Measurements from ENCODE around the gene COX4I1.

Gene COX4I1

GRCh38 chr16:85850344-85850880, 50.9 kb downstream of the COX4I1 start:
- ATAC-seq (ENCODE audit: insufficient read depth, low read depth) (no peak), DNase-seq (no peak)
- H2AFZ ChIP-seq (ENCODE audit: low read depth, low read length), result no peak overlapping the region
- no peak overlapping the region for H3K9ac ChIP-seq (ENCODE audit: low read depth, low read length)
- no peak overlapping the region for H3K4me2 ChIP-seq (ENCODE audit: insufficient read depth, low read length)
- TF ChIP-seq EZH2 (IDR thresholded peaks at IDR 0.05; ENCODE audit: borderline replicate concordance, low read depth, low read length, severe bottlenecking) (no peak), CTCF (IDR thresholded peaks at IDR 0.05; ENCODE audit: borderline replicate concordance, extremely low read depth, low read length, poor library complexity, severe bottlenecking) (no peak)
- no peaks in the 10 kb centered on the region for H3K36me3 ChIP-seq (ENCODE audit: insufficient read depth, low read length)
- H3K9me3 ChIP-seq (ENCODE audit: insufficient read depth, low read length, severe bottlenecking), result no peaks in the 10 kb centered on the region
- H3K4me1 ChIP-seq (ENCODE audit: insufficient read depth, low read length), result no peaks in the 10 kb centered on the region
- H3K27ac ChIP-seq (ENCODE audit: low read length), result no peak overlapping the region
- H3K4me3 ChIP-seq (ENCODE audit: low read depth in 1 of 2, low read length in 2 of 2), result no peak overlapping the region
- H4K20me1 ChIP-seq (ENCODE audit: insufficient read depth, low read length), result no peaks in the 10 kb centered on the region
- H3K27me3 ChIP-seq (ENCODE audit: insufficient read depth, low read length, poor library complexity), result peaks cover 6% of the 10 kb centered on the region
- no peaks in the 10 kb centered on the region for H3K79me2 ChIP-seq (ENCODE audit: insufficient read depth, low read length)

GRCh38 chr16:85851034-85851785, 51.7 kb downstream of the COX4I1 start:
- Histone ChIP-seq H3K27me3 (ENCODE audit: insufficient read depth, low read length, poor library complexity) (peaks cover 6% of the 10 kb centered on the region), H2AFZ (ENCODE audit: low read depth, low read length) (no peak overlapping the region), H3K4me2 (ENCODE audit: insufficient read depth, low read length) (no peak overlapping the region), H3K4me1 (ENCODE audit: insufficient read depth, low read length) (no peaks in the 10 kb centered on the region), H3K9me3 (ENCODE audit: insufficient read depth, low read length, severe bottlenecking) (no peaks in the 10 kb centered on the region), H3K4me3 (ENCODE audit: low read depth in 1 of 2, low read length in 2 of 2) (no peak overlapping the region), H3K79me2 (ENCODE audit: insufficient read depth, low read length) (no peaks in the 10 kb centered on the region), H3K36me3 (ENCODE audit: insufficient read depth, low read length) (no peaks in the 10 kb centered on the region), H4K20me1 (ENCODE audit: insufficient read depth, low read length) (no peaks in the 10 kb centered on the region), H3K27ac (ENCODE audit: low read length) (no peak overlapping the region), H3K9ac (ENCODE audit: low read depth, low read length) (no peak overlapping the region)
- TF ChIP-seq CTCF (IDR thresholded peaks at IDR 0.05; ENCODE audit: borderline replicate concordance, extremely low read depth, low read length, poor library complexity, severe bottlenecking) (no peak), EZH2 (IDR thresholded peaks at IDR 0.05; ENCODE audit: borderline replicate concordance, low read depth, low read length, severe bottlenecking) (no peak)
- DNase-seq (no peak), ATAC-seq (ENCODE audit: insufficient read depth, low read depth) (no peak)

GRCh38 chr16:85853547-85854545, 54.4 kb downstream of the COX4I1 start:
- Histone ChIP-seq H3K9ac (ENCODE audit: low read depth, low read length) (no peak overlapping the region), H3K4me2 (ENCODE audit: insufficient read depth, low read length) (no peak overlapping the region), H3K4me3 (ENCODE audit: low read depth in 1 of 2, low read length in 2 of 2) (no peak overlapping the region), H3K9me3 (ENCODE audit: insufficient read depth, low read length, severe bottlenecking) (no peaks in the 10 kb centered on the region), H3K36me3 (ENCODE audit: insufficient read depth, low read length) (no peaks in the 10 kb centered on the region), H2AFZ (ENCODE audit: low read depth, low read length) (no peak overlapping the region), H3K27ac (ENCODE audit: low read length) (no peak overlapping the region), H3K27me3 (ENCODE audit: insufficient read depth, low read length, poor library complexity) (peaks cover 12% of the 10 kb centered on the region), H3K79me2 (ENCODE audit: insufficient read depth, low read length) (no peaks in the 10 kb centered on the region), H4K20me1 (ENCODE audit: insufficient read depth, low read length) (no peaks in the 10 kb centered on the region), H3K4me1 (ENCODE audit: insufficient read depth, low read length) (no peaks in the 10 kb centered on the region)
- DNase-seq (no peak), ATAC-seq (ENCODE audit: insufficient read depth, low read depth) (no peak)
- TF ChIP-seq CTCF (IDR thresholded peaks at IDR 0.05; ENCODE audit: borderline replicate concordance, extremely low read depth, low read length, poor library complexity, severe bottlenecking) (no peak), EZH2 (IDR thresholded peaks at IDR 0.05; ENCODE audit: borderline replicate concordance, low read depth, low read length, severe bottlenecking) (no peak)

Data from DND-41 (cell line).